ENCODE results near the gene ARPC2. TPM values are rescaled to one million over a fixed set of nuclear protein-coding genes. Genes with fewer than 3 reads are reported as not detected.
A peak's percentile ranks its signal among the peaks of the same experiment; 100 is the strongest.

The ARPC2 gene
- total and polyA plus RNA-seq, 2 of the 13 experiments (the other 11 are each of a cell fraction or from before 2014, with no cell fraction given), result 168 to 303 TPM

DNA sequence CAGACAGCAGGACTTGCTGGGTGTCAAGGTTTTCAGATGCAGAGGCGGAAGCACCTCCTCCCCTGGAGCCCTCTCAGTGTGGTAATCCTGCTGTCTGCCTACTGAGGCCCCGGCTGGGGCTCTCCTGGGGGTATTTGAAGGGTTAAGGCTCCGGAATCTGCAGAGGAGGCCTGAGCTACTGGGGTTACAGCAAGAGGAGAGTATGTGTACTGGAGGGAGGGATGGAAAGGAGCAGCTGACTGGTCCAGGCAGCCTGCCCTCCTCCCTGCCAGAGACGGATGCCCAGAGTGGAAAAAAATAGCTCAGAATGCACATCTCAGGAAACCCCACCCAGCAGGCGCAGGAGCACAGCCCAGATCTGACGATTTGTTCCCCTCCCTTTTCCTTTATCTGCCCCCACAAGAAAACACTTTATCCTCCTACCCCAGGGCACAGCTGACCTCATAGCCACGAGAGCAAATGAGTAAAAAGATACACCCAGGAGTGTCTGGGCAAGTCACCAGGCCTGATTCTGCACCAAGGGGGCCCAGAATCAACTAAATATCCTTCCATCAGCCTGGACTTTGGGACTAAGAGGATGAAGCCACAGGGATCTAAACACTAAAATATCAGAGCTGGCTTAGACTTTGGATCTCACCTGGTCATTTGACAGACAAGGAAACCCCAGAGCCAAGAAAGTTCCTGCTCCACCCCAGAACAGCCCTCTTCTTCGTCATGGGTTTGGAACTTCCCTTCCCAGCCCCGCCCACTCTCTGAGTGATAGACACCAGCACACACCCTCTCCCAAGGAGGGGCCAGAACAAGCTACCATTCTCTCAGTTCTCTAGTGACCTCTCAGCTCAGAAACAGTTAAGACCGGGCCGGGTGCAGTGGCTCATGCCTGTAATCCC, 69.8 kb downstream of the ARPC2 start (continued):
- TF ChIP-seq, protein P1, sequence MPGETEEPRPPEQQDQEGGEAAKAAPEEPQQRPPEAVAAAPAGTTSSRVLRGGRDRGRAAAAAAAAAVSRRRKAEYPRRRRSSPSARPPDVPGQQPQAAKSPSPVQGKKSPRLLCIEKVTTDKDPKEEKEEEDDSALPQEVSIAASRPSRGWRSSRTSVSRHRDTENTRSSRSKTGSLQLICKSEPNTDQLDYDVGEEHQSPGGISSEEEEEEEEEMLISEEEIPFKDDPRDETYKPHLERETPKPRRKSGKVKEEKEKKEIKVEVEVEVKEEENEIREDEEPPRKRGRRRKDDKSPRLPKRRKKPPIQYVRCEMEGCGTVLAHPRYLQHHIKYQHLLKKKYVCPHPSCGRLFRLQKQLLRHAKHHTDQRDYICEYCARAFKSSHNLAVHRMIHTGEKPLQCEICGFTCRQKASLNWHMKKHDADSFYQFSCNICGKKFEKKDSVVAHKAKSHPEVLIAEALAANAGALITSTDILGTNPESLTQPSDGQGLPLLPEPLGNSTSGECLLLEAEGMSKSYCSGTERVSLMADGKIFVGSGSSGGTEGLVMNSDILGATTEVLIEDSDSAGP (CRISPR knock-in tag; IDR thresholded peaks at IDR 0.05; ENCODE audit: borderline replicate concordance), result peak; percentile 42; the same call in 1 of the 2 replicates
- TF ChIP-seq ZNF383 (CRISPR knock-in tag; IDR thresholded peaks at IDR 0.05; ENCODE audit: borderline replicate concordance) (no peak), NCOR1 (IDR thresholded peaks at IDR 0.05; ENCODE audit: borderline replicate concordance, low read length) (peak; percentile 85), SIN3A (IDR thresholded peaks at IDR 0.05; ENCODE audit: borderline replicate concordance, low read depth, low read length) (peak; percentile 84), ZNF17 (CRISPR knock-in tag; IDR thresholded peaks at IDR 0.05) (no peak), KAT8 (CRISPR knock-in tag; IDR thresholded peaks at IDR 0.05) (peak; percentile 48; the same call in 1 of the 2 replicates), ZSCAN31 (CRISPR knock-in tag; IDR thresholded peaks at IDR 0.05; ENCODE audit: low read depth) (no peak), ZNF253 (CRISPR knock-in tag; IDR thresholded peaks at IDR 0.05; ENCODE audit: borderline replicate concordance) (no peak), REL (CRISPR knock-in tag; conservative IDR thresholded peaks at IDR 0.05) (no peak), CHD2 (IDR thresholded peaks at IDR 0.05; ENCODE audit: low read depth, low read length) (no peak), HIVEP1 (CRISPR knock-in tag; IDR thresholded peaks at IDR 0.05) (peak; percentile 97), ELF3 (CRISPR knock-in tag; IDR thresholded peaks at IDR 0.05) (peak; percentile 85), NR2F6 (IDR thresholded peaks at IDR 0.05) (peak; percentile 50), NR2F6 (CRISPR knock-in tag; IDR thresholded peaks at IDR 0.05) (no peak), HNF4A (CRISPR knock-in tag; IDR thresholded peaks at IDR 0.05) (peak; percentile 75), EP300 (IDR thresholded peaks at IDR 0.05; ENCODE audit: low read depth in 2 of 2, low read length in 2 of 2) (peak in 1 of 2 experiments; percentile 50; a peak in 1 of 4 replicates), EP300 (CRISPR knock-in tag; IDR thresholded peaks at IDR 0.05; ENCODE audit: borderline replicate concordance) (peak; percentile 9; the same call in 1 of the 2 replicates), ZBTB21 (CRISPR knock-in tag; IDR thresholded peaks at IDR 0.05) (0 out of 2 replicates have a peak, but pooled peaks have one; percentile 48), DPF2 (CRISPR knock-in tag; IDR thresholded peaks at IDR 0.05; ENCODE audit: borderline replicate concordance, low read depth) (0 out of 2 replicates have a peak, but pooled peaks have one; percentile 17), RARA (CRISPR knock-in tag; IDR thresholded peaks at IDR 0.05) (0 out of 2 replicates have a peak, but pooled peaks have one; percentile 39), ZNF260 (CRISPR knock-in tag; IDR thresholded peaks at IDR 0.05; ENCODE audit: borderline replicate concordance, low read depth) (no peak)
- TF ChIP-seq, protein P2, sequence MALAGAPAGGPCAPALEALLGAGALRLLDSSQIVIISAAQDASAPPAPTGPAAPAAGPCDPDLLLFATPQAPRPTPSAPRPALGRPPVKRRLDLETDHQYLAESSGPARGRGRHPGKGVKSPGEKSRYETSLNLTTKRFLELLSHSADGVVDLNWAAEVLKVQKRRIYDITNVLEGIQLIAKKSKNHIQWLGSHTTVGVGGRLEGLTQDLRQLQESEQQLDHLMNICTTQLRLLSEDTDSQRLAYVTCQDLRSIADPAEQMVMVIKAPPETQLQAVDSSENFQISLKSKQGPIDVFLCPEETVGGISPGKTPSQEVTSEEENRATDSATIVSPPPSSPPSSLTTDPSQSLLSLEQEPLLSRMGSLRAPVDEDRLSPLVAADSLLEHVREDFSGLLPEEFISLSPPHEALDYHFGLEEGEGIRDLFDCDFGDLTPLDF (CRISPR knock-in tag; IDR thresholded peaks at IDR 0.05), result no peak
- TF ChIP-seq, protein P3, sequence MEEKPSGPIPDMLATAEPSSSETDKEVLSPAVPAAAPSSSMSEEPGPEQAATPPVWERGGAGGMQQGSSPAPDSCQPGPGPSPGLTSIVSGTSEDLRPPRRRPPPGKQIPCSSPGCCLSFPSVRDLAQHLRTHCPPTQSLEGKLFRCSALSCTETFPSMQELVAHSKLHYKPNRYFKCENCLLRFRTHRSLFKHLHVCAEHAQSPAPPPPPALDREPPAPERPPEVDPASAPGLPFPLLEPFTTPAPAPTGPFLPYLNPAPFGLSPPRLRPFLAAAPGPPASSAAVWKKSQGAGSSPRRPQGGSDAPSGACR (CRISPR knock-in tag; IDR thresholded peaks at IDR 0.05), result 0 out of 2 replicates have a peak, but pooled peaks have one; percentile 28
- TF ChIP-seq, protein P4, sequence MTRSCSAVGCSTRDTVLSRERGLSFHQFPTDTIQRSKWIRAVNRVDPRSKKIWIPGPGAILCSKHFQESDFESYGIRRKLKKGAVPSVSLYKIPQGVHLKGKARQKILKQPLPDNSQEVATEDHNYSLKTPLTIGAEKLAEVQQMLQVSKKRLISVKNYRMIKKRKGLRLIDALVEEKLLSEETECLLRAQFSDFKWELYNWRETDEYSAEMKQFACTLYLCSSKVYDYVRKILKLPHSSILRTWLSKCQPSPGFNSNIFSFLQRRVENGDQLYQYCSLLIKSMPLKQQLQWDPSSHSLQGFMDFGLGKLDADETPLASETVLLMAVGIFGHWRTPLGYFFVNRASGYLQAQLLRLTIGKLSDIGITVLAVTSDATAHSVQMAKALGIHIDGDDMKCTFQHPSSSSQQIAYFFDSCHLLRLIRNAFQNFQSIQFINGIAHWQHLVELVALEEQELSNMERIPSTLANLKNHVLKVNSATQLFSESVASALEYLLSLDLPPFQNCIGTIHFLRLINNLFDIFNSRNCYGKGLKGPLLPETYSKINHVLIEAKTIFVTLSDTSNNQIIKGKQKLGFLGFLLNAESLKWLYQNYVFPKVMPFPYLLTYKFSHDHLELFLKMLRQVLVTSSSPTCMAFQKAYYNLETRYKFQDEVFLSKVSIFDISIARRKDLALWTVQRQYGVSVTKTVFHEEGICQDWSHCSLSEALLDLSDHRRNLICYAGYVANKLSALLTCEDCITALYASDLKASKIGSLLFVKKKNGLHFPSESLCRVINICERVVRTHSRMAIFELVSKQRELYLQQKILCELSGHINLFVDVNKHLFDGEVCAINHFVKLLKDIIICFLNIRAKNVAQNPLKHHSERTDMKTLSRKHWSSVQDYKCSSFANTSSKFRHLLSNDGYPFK (CRISPR knock-in tag; IDR thresholded peaks at IDR 0.05; ENCODE audit: borderline replicate concordance), result no peak
